Vagina (tissue), 2 donors: Measurements from ENCODE around the gene ELMO1.

Source experiments
- CTCF ChIP-seq, 3 experiments: fragments of 450-650 bp in 2 of 3; fragments of 200-600 bp in 1 of 3; sonication (generic) in 1 of 3; IDR thresholded peaks; one replicate each; pipeline ENCODE4 v1.5.1; 2017 to 2019; ENCODE audit warnings: antibody characterized with exemption in 3 of 3, mild to moderate bottlenecking in 2 of 3, moderate library complexity in 2 of 3
- POLR2A ChIP-seq, 2 donors: fragments of 450-650 bp; IDR thresholded peaks; one replicate each; pipeline ENCODE4 v1.6.1; 2017; ENCODE audit warnings: antibody characterized with exemption in 2 of 2, mild to moderate bottlenecking in 2 of 2, moderate library complexity in 2 of 2
- POLR2AphosphoS5 ChIP-seq, 2 donors: sonication (generic); formaldehyde crosslinking; IDR thresholded peaks; one replicate each; pipeline ENCODE4 v1.9.0; 2017; ENCODE audit warnings: antibody characterized with exemption in 2 of 2, mild to moderate bottlenecking in 2 of 2, low read depth in 1 of 2; ENCODE audit not compliant: insufficient read depth in 1 of 2

DNA sequence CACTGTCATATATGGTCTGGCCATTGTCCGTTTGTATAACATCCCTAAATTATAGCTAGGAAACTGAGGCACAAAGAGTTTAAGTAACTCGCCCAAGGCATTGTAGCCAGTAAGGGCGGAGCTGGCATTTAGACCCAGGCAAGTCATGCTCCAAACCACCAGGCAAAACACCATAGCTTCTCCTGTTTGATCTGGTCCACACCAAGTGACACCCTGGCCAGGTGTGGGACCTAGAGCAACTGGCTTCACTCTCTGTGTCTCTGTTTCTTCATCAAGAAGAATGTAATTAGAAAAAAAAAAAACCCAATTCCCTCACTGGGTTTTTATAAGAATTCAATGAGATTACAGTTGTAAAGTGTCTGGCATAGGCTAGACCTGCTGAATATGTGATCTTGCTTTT lies 639.2 kb downstream of the ELMO1 start:
- no peak for TF ChIP-seq POLR2AphosphoS5 (IDR thresholded peaks at IDR 0.05; ENCODE audit: insufficient read depth in 1 of 2, low read depth in 1 of 2)
- no peak for TF ChIP-seq POLR2A (IDR thresholded peaks at IDR 0.05)
- no peak for TF ChIP-seq CTCF (IDR thresholded peaks at IDR 0.05)
